DMS 273 (cell line): ENCODE data around the gene ST3GAL2.
"Not testable (repeated sequence)": the region's sequence is repeated elsewhere in the genome, so short reads cannot be mapped to it uniquely, and the experiment has no call there.

Experiments used
- DNase-seq: peaks from one replicate; lab custom pipeline; 2025; ENCODE audit not compliant: unreplicated experiment; lab: John Stamatoyannopoulos, UW

Gene ST3GAL2

GRCh38 chr16:70349783-70350182 is 89.1 kb downstream of the ST3GAL2 start:
- DNase-seq = no peak

- DNase-seq = no peak
These were observed 89.9 kb downstream of the ST3GAL2 start for GRCh38 chr16:70348991-70349390.

DNA sequence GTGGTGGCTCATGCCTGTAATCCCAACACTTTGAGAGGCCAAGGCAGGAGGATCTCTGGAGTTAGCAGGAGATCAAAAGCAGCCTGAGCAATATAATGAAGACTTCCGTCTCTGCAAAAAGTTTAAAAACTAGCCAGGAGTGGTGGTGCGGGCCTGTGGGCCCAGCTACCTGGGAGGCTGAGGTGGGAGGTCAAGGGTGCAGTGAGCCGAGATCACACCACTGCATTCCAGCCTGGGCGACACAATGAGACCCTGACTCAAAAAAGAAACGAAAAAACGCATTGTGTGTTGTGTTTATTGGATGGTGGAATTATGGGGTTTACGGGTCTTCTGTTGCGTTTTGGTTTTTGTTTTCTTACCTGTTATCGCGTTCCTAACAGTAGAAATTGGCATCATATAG is 93.1 kb downstream of the ST3GAL2 start:
- DNase-seq = no peak

- no peak for DNase-seq
These were observed 96.9 kb downstream of the ST3GAL2 start for GRCh38 chr16:70342016-70342415.

DNA sequence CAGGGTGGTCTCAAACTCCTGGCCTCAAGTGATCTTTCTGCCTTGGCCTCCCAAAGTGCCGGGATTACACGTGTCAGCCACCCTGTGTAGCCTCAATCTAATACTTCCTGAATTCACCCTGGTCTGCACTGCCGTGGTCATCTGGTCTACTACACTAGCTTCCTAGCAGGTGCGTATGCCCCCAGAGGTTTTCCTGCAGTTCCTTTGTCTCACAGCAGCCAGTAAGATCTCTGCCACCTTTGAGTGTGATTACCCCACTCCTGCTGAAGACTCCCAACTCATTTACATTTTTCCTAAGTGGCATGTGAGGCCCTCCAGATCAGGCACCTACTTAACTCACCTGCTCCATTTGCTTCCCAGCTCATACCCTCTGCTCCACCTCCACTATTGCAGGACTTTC is 97.3 kb downstream of the ST3GAL2 start:
- DNase-seq = no peak

DNA sequence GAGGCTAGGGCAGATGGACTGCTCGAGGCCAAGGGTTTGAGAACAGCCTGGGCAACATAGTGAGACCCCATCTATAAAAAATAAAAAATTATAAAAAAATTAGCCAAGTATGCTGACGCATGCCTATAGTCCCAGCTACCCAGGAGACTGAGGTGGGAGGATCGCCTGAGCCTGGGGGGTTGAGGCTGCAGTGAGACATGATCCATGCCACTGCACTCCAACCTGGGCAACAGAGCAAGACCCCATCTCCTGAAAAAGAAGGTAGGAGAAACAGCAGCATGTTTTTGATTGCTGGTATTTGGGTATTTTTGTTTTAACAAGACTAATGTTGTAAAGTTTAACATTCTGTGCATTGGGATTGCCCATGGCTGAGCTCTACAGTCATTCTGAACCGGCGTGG is 101.1 kb downstream of the ST3GAL2 start:
- DNase-seq = no peak

DNA sequence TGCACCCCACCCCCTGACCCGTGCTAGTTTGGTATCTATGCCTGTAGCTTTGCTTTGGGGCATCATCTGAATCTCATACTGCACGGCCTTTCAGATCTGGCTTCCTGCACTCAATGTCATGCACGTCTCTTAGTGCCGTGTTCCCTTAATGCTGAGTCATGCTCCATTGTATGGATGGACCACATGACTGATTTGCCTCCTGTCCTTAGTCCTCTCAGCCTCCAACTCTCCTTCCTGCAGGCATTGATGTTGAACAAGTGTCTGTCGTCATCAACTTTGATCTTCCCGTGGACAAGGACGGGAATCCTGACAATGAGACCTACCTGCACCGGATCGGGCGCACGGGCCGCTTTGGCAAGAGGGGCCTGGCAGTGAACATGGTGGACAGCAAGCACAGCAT is 106.2 kb downstream of the ST3GAL2 start:
- DNase-seq = not testable (repeated sequence)

DNA sequence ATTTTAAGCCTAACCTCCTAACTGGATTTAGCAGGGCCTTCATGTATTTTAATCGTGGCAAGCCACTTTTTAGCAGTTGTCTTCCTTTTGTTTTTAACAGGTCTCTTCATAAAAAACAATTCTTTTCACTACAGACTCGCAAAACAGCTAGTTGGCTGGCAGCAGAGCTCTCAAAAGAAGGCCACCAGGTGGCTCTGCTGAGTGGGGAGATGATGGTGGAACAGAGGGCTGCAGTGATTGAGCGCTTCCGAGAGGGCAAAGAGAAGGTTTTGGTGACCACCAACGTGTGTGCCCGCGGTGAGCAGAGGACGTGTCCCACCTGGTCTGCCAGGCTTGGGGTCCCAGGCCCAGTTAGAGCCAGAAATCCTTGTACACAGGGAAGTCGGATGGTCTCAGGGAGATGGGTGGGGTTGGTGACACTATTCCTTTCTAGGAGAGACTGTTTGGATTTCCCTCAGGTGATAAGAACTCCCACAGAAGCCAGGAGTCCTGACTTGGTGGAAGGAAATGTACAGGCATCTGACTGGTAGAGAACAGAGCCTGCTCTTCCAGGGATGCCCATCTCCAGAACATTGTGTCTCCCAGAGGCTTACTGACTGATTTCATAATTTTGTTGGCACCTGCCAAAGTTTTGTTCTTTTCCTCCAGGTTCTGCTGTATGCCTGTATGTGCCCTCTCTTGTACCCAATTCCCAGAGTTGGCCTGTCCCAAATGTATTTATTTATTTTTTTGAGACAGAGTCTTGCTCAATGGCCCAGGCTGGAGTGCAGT is 107.1 kb downstream of the ST3GAL2 start:
- peak; percentile 53 for DNase-seq

DNA sequence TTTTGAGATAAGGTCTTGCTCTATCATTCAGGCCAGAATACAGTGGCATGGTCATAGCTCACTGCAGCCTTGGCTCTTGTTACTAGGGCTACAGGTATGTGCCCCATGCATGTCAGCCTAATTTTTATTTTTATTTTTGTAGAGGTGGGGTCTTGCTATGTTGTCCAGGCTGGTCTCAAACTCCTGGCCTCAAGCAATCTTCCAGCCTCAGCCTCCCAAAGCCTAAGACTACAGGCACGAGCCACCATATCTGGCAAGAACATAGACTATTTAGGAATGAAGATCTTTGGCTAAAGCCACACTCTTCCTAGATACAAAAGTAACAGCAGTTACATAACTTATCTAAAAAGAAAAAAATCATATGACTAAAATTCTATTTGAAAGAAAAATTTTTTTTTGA is 107.8 kb downstream of the ST3GAL2 start:
- no peak for DNase-seq
